Cardiac ventricle fibroblast (primary cell): ENCODE results near the gene FOXL3. TPM values are rescaled to one million over a fixed set of nuclear protein-coding genes. Genes with fewer than 3 reads are reported as not detected.

Experiments
- total RNA-seq: library from RNA; depleted of rRNA; stranded (reverse); fragments of >200 nt; gene quantifications from 2 replicates; pipeline ENCODE4 v1.2.3, GENCODE V29; 2015

FOXL3 gene
- total RNA-seq, result not detected in 2 replicates

DNA sequence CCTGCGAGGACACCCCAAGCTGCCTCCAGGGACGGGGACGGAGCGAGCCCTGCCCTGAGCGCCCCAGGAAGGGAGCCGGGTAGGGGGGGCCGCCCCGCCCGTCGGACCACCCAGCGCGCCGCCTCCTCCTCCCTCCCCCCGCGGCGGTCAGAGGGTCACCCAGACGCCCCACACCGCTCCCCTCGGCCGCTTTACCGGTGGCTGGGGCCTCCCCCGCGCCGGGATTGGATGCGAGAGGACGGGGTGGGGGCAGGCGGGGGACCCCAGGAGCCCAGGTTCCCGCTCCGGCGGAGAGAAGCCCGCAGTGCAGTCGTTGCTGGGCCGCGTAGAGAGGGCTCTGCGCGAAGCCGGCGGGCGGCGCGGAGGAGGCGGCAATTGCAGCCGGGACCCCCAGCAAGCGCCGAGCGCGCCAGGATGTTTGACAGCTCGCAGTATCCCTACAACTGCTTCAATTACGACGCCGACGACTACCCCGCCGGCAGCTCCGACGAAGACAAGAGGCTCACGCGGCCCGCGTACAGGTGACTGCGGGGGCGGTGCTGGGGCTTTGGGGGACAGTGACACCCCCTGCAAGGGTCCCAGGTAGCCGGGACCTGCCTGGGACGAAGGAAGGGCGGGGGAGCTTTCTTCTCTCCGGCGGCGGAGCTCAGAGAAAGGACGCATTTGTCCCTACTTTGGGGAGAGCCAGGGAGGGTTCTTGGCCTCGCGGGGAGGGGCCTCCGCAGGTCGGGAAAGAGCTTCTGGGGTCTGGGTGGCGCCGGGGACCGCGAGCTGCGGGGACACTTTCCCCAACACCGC, at the start of gene FOXL3:
FOXL3 (plus strand) TSS at position 415 of the 798 bp plus-strand sequence; CDS start at position 415, 0 bp downstream.

Other genes with a start within 250 kb of the FOXL3 start
- 142 TPM in 2 replicates for gene FAM20C, start 97.6 kb upstream of the FOXL3 start, total RNA-seq
- 3.8 and 4.0 TPM in 2 replicates for gene PDGFA, start 229.7 kb downstream of the FOXL3 start, total RNA-seq